Duodenal mucosa (tissue), 2 donors: ENCODE results near the gene TMEM213.

Experiments used
- H3K27ac ChIP-seq: one replicate; pipeline ENCODE4 v1.7.0; 2013; ENCODE audit warnings: low read depth, low read length
- H3K27me3 ChIP-seq, 2 donors: one replicate each; pipeline ENCODE4 v1.7.0; 2013; ENCODE audit warnings: low read length in 2 of 2, control low read depth in 1 of 2; ENCODE audit not compliant: insufficient read depth in 2 of 2, control insufficient read depth in 1 of 2
- H3K36me3 ChIP-seq, 2 donors: one replicate each; pipeline ENCODE4 v1.7.0; 2013; ENCODE audit warnings: low read length in 2 of 2, control low read depth in 1 of 2; ENCODE audit not compliant: insufficient read depth in 2 of 2, control insufficient read depth in 1 of 2
- H3K4me1 ChIP-seq, 2 donors: one replicate each; pipeline ENCODE4 v1.7.0; 2013; ENCODE audit warnings: low read length in 2 of 2, control low read depth in 1 of 2; ENCODE audit not compliant: insufficient read depth in 2 of 2, control insufficient read depth in 1 of 2
- H3K4me3 ChIP-seq, 2 donors: one replicate each; pipeline ENCODE4 v1.7.0; 2013; ENCODE audit warnings: low read length in 2 of 2, low read depth in 1 of 2
- H3K9ac ChIP-seq, 2 donors: one replicate each; pipeline ENCODE4 v1.7.0; 2013; ENCODE audit warnings: low read length in 2 of 2, low read depth in 1 of 2
- H3K9me3 ChIP-seq, 2 donors: one replicate each; pipeline ENCODE4 v1.7.0; 2013; ENCODE audit warnings: low read length in 2 of 2, control low read depth in 1 of 2; ENCODE audit not compliant: control insufficient read depth in 1 of 2

The TMEM213 gene

GRCh38 chr7:138835087-138835486, 37.3 kb downstream of the TMEM213 start:
- Histone ChIP-seq H3K9me3 (no peaks in the 10 kb centered on the region), H3K4me1 (no peaks in the 10 kb centered on the region), H3K27me3 (no peaks in the 10 kb centered on the region), H3K4me3 (no peak overlapping the region), H3K27ac (no peak overlapping the region), H3K36me3 (no peaks in the 10 kb centered on the region), H3K9ac (no peak overlapping the region)

- Histone ChIP-seq H3K36me3 (no peaks in the 10 kb centered on the region), H3K27ac (no peak overlapping the region), H3K27me3 (no peaks in the 10 kb centered on the region), H3K4me1 (no peaks in the 10 kb centered on the region), H3K4me3 (no peak overlapping the region), H3K9me3 (no peaks in the 10 kb centered on the region), H3K9ac (no peak overlapping the region)
Observed at GRCh38 chr7:138837627-138838026, 39.8 kb downstream of the TMEM213 start.

DNA sequence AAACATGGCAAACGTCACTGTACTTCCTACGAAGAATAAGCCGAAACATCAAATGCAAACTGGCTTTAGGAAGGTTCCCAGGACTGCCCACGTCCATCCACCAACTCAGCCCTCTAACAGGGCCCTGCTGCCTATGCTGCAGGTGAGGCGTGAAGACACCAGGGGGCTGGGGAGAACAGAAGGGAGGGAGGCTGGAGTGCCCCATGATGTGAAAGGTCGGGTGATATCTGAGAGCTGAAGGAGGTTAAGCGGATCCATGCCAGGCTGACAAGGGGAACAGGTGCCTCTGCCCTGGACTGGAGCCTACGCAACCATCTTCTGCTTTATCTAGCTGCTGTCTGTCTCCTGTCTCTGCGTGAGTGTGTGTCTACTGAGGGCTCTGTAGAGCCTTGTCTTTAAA, 40.4 kb downstream of the TMEM213 start:
- no peak overlapping the region for H3K27ac ChIP-seq
- no peaks in the 10 kb centered on the region for H3K9me3 ChIP-seq
- no peak overlapping the region for H3K4me3 ChIP-seq
- no peaks in the 10 kb centered on the region for H3K36me3 ChIP-seq
- no peaks in the 10 kb centered on the region for H3K4me1 ChIP-seq
- H3K9ac ChIP-seq = no peak overlapping the region
- no peaks in the 10 kb centered on the region for H3K27me3 ChIP-seq

GRCh38 chr7:138842111-138842510, 44.3 kb downstream of the TMEM213 start:
- Histone ChIP-seq H3K27ac (no peak overlapping the region), H3K9ac (no peak overlapping the region), H3K4me1 (no peaks in the 10 kb centered on the region), H3K9me3 (no peaks in the 10 kb centered on the region), H3K4me3 (no peak overlapping the region), H3K27me3 (no peaks in the 10 kb centered on the region), H3K36me3 (peaks cover 0 to 3% of the 10 kb centered on the region in 2 donors)

DNA sequence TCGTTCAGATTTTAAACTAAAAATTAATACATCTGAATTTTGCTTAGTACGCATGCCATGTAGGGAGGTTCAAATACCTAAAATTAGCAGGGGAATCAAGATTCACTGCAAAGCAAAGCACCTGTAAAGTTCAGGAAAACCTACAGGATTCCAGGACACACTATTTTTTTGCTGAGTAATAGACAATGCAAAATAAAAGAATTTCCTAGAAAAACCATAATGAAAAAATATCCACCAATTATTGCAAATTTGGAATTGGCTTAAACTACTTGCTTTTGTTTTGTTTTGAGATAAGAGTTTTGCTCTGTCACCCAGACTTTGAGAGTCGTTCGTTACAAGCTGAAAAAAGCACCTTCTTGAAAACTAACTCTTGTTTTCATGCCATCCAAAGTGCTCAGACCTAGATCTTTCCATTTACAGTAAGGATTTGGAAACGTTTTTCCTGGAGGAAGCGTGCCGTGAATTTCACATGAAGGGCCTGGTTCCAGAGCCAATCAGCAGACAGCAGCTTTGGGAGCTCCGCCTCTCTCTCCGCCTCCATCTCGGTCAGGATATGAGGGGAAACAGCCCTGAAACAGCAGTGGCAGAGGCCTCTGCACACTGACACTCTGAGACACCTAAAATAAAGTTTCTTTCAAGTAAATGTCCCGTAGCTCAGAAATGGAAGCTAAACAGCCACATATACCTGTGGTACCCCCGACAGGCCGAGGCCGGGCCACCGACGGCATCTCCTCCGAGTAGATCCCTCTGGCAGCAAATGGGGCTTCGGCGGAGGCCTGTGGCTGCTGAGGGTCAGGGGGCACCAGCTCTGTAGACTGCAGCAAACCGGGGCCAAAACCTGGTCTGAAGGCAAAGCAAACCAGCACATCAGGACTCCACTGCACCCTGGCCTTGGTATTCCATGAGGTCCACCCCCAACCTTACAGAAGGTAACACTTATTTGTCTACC, 46.1 kb downstream of the TMEM213 start:
- Histone ChIP-seq H3K4me1 (no peaks in the 10 kb centered on the region), H3K36me3 (peaks cover 0 to 3% of the 10 kb centered on the region in 2 donors), H3K4me3 (no peak overlapping the region), H3K9me3 (no peaks in the 10 kb centered on the region), H3K27me3 (no peaks in the 10 kb centered on the region), H3K27ac (no peak overlapping the region), H3K9ac (no peak overlapping the region)

- Histone ChIP-seq H3K9ac (no peak overlapping the region), H3K27ac (no peak overlapping the region), H3K4me3 (no peak overlapping the region), H3K4me1 (no peaks in the 10 kb centered on the region), H3K27me3 (no peaks in the 10 kb centered on the region), H3K9me3 (no peaks in the 10 kb centered on the region), H3K36me3 (peaks cover 0 to 3% of the 10 kb centered on the region in 2 donors)
Observed at GRCh38 chr7:138845711-138846110, 47.9 kb downstream of the TMEM213 start.

DNA sequence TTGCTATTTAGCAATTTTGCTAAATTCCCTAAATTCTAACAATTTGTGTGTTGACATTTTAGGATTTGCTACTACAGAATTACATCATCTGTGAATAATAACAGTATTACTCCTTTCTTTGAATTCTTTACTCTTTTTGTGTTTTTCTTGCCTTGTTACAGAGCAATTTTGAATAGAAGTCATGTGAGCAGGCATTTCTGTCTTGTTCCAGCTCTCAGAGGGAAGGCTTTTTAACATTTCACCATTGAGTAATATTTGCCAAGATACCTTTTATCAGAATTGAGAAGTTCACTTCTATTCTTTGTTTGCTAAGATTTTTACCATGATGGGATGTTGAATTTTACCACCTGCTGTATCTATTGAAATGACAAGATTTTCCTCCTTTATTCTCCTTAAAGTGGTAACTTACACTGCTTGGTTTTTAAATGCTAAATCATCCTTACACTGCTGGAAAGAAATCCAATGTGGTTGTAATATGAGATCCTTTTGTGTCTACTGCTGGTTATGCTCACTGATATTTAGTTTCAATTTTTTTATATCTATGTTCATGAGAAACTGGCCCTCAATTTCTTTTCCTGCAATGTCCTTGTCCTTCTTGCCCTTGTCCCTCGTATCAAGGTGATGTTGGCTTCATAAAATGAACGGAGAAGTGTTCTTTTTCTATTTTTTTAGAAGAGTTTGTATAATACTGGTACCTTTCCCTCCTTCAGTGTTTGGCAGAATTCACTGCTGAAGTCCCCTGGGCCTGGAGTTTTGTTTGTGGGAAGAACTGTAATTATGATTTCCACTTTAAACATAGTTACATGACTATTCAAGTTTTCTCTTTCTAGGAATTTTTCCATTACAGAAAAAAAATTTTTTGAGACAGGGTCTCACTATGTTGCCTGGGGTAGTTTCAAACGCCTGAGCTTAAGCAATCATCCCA, 50.5 kb downstream of the TMEM213 start:
- no peak overlapping the region for H3K4me3 ChIP-seq
- no peaks in the 10 kb centered on the region for H3K9me3 ChIP-seq
- no peaks in the 10 kb centered on the region for H3K27me3 ChIP-seq
- H3K27ac ChIP-seq = no peak overlapping the region
- H3K4me1 ChIP-seq = no peaks in the 10 kb centered on the region
- H3K36me3 ChIP-seq = peaks cover 0 to 3% of the 10 kb centered on the region in 2 donors
- H3K9ac ChIP-seq = no peak overlapping the region

GRCh38 chr7:138849701-138850100, 51.9 kb downstream of the TMEM213 start:
- Histone ChIP-seq H3K4me1 (no peaks in the 10 kb centered on the region), H3K9ac (no peak overlapping the region), H3K27ac (no peak overlapping the region), H3K27me3 (no peaks in the 10 kb centered on the region), H3K9me3 (no peaks in the 10 kb centered on the region), H3K4me3 (no peak overlapping the region), H3K36me3 (no peaks in the 10 kb centered on the region)

- Histone ChIP-seq H3K36me3 (no peaks in the 10 kb centered on the region), H3K27ac (no peak overlapping the region), H3K27me3 (no peaks in the 10 kb centered on the region), H3K4me3 (no peak overlapping the region), H3K4me1 (no peaks in the 10 kb centered on the region), H3K9ac (no peak overlapping the region), H3K9me3 (peaks cover 0 to 3% of the 10 kb centered on the region in 2 donors)
Observed at GRCh38 chr7:138852469-138852868, 54.7 kb downstream of the TMEM213 start.

- no peaks in the 10 kb centered on the region for H3K27me3 ChIP-seq
- H3K4me3 ChIP-seq = no peak overlapping the region
- H3K9me3 ChIP-seq = peaks cover 0 to 3% of the 10 kb centered on the region in 2 donors
- H3K4me1 ChIP-seq = no peaks in the 10 kb centered on the region
- H3K9ac ChIP-seq = no peak overlapping the region
- no peak overlapping the region for H3K27ac ChIP-seq
- no peaks in the 10 kb centered on the region for H3K36me3 ChIP-seq
Observed at GRCh38 chr7:138853448-138853847, 55.7 kb downstream of the TMEM213 start.
